GM19193 (cell line): ENCODE results near the gene GNLY.

Source experiments
- POLR2A ChIP-seq: IDR thresholded peaks from 4 replicates; pipeline ENCODE4 v1.6.1; 2011; ENCODE audit not compliant: insufficient read depth, insufficient read length; ENCODE audit errors: extremely low read depth

GNLY gene

GRCh38 chr2:85674417-85674816, 19.7 kb upstream of the GNLY start:
- TF ChIP-seq POLR2A, result no peak

GRCh38 chr2:85675427-85675826, 18.7 kb upstream of the GNLY start:
- TF ChIP-seq POLR2A, result no peak

- TF ChIP-seq POLR2A, result no peak
These were observed 18.2 kb upstream of the GNLY start for GRCh38 chr2:85675866-85676548.

GRCh38 chr2:85678377-85678776, 15.8 kb upstream of the GNLY start:
- no peak for TF ChIP-seq POLR2A

DNA sequence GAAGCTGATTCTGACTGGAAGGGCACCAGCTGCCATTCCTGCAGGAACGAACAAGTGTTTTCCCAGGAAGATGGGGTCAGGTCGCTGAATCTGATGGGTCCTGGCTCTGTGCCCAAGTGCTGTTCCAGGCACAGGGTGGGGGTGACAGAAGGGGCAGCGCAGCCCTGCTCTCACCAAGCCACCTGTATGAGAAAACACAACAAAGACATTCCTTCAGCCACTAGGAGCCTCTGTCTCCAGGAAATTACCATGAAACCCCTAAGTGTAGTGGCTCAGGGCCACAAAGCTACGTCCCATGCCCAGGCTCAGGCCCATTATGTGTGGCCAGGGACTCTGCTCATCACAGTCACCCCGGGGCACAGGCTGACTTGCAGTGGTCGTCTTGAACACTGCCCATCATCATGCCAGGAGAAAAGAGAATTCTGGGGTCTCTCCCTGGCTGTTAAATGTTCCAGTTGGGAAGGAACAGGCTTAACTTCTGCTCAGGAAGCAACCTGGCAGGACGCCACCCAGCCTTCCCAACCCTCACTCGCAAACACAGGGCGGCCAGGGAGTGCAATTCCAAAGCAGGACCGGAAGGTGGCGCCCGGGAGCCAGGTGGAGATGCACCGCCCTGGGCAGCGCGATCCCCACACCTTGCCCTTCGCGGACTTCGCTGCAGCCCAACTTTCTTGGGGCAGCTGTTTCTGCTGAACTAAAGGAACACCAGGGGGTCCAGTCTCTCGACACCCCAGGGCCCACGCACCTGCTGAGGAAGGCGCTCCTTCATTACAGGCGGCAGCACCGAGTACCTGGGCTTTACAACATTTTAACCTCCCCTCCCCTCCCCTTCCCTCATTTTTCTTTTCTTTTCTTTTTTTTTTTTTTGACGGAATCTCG, 15.1 kb upstream of the GNLY start:
- no peak for TF ChIP-seq POLR2A

DNA sequence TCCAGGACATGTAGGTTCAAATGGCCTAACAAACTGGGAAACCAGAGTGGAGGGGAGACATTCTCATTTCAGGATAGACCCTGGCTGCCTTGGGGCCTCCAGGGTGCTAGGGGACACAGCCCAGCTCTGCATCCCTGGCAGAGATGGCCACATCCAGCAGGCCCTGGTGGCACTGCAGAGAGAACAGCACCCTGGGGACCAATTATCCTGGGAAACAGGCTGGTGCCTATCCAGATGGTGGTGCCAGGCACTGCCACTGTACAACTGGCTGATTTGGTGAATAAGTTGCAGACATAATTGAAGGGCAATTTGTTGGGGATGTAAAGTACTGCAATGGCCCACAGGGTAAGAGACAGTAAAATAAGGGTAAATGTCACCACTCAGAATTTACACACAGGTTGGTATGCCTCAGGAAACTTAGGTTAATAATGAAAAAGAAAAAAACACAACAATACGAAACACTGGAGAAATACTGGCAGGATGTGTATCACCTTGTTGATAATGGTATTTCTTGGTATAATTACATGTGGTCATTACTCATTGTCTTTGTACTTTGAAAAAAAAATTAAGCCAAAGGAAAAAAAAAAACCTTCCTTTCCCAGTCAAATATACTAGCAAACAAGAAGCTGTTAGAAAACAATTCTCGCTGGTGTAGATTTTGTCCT, 13.3 kb upstream of the GNLY start:
- no peak for TF ChIP-seq POLR2A

DNA sequence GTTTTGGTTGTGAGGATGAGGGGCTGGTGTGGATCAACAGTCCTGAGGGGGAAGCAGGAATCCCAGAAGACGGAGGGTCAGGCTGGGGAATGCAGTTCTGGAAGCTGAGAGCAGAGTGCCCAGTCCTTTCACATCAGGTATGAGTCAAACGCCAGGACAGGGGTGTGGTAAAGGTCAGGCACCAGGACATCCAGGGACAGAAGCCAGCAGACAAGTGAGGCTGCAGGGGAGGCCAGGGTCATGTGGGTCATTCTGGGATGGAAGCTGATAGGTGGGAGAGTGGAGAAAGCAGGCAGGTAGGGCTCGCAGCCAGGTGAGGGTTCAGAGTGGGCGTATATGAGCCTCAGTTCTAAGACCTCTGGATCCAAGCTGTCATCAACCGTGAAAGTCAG, 12.8 kb upstream of the GNLY start:
- no peak for TF ChIP-seq POLR2A

- no peak for TF ChIP-seq POLR2A
These were observed 12.4 kb upstream of the GNLY start for GRCh38 chr2:85681776-85682175.

- no peak for TF ChIP-seq POLR2A
These were observed 11.8 kb upstream of the GNLY start for GRCh38 chr2:85682378-85682777.

GRCh38 chr2:85684380-85684779, 9.8 kb upstream of the GNLY start:
- TF ChIP-seq POLR2A, result no peak

DNA sequence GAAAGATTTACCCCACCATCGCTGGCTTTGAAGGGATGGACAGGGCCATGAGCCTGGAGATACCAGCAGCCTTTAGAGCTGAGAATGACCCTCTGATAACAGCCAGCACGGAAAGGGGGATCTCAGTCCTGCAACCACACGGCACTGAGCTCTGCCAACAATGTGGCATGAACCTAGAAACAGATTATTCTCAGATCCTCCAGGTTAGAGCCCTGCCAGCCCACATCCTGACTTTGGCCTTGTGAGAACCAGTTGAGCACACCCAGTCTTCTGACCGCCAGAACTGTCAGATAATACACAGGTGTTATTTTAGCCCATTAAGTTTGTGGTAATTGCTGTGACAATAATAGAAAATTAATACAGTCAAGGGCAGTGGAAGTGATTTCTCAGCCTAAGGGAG, 9.4 kb upstream of the GNLY start:
- no peak for TF ChIP-seq POLR2A

- no peak for TF ChIP-seq POLR2A
These were observed 3.2 kb upstream of the GNLY start for GRCh38 chr2:85690932-85691331.

GRCh38 chr2:85692039-85692645, 2.0 kb upstream of the GNLY start:
- no peak for TF ChIP-seq POLR2A

DNA sequence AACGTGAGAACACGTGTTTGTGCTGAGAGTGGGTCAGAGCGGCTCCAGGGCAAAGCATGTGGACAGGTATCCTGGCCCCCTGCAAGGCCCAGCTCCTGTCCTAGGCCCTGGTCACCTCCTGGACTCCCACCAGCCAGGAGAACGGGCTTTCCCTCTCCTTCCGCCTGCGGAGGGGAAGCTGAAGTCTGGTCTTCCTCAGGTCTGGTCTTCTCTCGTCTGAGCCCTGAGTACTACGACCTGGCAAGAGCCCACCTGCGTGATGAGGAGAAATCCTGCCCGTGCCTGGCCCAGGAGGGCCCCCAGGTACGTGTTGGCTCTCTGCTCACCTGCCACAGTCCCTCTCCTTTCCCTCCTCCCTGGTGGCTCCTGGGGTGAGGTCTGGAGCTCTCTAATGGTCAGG, 963 bp downstream of the GNLY start:
- no peak for TF ChIP-seq POLR2A

- no peak for TF ChIP-seq POLR2A
These were observed 1.8 kb downstream of the GNLY start for GRCh38 chr2:85695691-85696668.

GRCh38 chr2:85697096-85697495, 2.9 kb downstream of the GNLY start:
- TF ChIP-seq POLR2A, result no peak
